RKO (cell line): Measurements from ENCODE around the gene TNNI3.
"Not testable (repeated sequence)": the region's sequence is repeated elsewhere in the genome, so short reads cannot be mapped to it uniquely, and the experiment has no call there.

Experiments used
- DNase-seq: peaks from one replicate; pipeline ENCODE4 v3.0.0-alpha.2; 2016; ENCODE audit warnings: low spot score

The TNNI3 gene

DNA sequence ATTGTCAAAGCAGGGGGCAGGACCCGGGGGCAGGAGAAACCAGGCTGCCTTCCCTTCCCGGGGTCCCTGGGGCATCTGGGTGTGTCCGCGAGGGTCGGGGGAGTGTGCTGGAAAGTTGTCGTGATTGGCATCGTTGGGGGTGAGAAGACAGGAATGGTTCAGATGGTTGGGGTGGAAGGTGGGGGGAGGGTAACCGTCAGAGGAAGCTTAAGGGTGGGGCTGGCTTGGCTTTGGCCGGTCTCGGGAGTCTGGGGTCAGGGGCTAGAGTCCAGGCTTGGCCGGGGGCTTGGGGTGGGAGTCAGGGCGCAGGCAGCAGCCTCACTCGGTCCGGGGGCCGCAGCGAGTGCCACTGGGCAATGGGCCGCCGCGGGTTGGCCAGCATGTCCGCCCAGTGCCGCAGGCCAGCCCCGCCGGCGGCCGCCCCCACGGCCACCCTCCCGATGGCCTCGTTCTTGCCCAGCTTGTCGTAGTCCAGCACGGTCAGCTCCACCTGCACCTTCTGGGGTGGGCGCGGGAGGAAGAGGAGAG, 15.7 kb upstream of the TNNI3 start:
- DNase-seq, result no peak

- peak; percentile 51 for DNase-seq
Observed at GRCh38 chr19:55172741-55173140, 15.2 kb upstream of the TNNI3 start.

GRCh38 chr19:55172318-55172717, 14.8 kb upstream of the TNNI3 start:
- DNase-seq, result not testable (repeated sequence)

DNA sequence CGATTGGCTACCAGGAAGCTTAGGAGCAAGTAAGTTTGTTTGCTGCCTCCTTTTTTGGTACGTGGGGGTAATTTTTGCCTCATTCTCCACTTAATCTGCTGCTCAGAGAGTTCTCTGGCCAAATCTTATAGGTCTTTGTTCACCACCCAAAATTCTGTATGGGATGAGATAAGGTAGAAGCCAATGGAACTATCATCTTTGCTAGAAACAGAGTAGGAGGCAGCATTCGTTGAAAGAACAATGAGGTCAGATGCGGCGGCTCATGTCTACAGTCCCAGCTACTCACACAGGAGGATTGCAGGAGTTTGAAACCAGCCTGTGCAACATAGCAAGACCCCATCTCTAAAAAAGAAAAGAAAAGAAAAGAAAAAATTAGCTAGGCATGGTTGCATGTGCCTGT, 13.9 kb upstream of the TNNI3 start:
- no peak for DNase-seq

GRCh38 chr19:55169136-55169535, 11.6 kb upstream of the TNNI3 start:
- DNase-seq, result no peak

- peak; percentile 98 for DNase-seq
Observed at GRCh38 chr19:55166530-55167268, 9.2 kb upstream of the TNNI3 start, which contains the start of gene DNAAF3. Gene DNAAF3, minus strand, starts transcription at chr19:55166613. Its CDS starts 200 bp downstream, at chr19:55166413.

GRCh38 chr19:55165952-55166529, 8.5 kb upstream of the TNNI3 start:
- peak; percentile 94 for DNase-seq

GRCh38 chr19:55161571-55162322, 4.2 kb upstream of the TNNI3 start:
- DNase-seq, result no peak

DNA sequence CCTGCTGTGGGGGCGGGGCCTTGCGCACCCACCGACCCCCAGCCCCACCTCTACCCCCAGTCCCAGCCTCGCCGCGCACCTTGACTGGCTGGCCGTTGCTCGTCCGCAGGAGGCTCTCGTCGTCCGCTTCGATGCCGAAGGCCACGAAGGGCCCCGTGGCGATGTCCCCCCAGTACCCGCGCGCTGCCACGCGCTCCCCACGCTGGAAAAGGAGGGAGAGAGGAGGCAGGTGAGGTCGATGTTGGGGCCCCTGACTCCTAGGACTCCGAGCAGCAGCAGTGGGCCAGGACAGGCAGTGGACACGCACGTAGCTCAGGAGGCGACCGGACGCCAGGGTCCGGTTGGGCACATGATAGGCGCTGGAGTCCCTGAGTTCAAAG, 3.4 kb upstream of the TNNI3 start:
- DNase-seq, result no peak

DNA sequence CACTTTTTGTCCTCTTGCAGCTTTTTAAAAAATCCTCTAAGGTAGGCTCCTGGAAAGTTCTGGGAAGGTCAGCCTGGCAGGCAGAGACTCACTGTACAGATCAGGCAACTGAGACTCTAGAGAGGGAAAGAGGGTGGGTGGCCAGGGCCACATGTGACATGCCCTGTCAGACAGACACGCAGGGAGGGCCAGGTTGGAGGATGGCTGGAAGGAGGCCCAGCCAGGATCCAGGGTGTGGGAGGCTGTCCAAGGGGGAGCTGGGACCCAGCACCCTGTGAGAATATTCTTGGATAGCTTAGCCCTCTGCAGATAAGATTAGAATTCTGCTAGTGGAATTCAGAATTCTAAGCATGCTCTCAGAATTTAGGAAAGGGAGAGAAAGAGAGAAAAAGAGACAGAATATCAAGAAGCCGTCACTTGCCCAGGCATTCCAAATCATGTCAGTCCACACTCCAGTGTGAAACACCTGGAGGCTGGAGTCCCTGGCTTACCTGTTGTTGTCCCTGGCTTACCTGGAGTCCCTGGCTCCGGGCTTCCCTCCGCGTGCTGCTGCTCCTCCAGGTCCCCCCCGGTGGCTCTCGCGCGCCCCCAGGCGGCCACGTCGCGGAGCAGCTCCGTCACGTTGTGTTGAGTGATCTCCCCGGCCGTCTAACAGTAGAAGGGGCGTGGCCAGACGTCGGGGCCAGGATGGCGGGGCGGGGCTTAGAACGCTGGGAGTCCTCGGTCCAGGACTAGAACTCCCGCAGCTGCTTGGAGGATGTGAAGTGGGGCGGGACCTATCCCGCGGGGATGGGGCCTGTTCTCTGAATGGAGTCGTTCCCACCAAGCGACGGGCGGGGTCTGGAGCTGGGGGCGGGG, 2.8 kb upstream of the TNNI3 start:
- peak; percentile 92 for DNase-seq

DNA sequence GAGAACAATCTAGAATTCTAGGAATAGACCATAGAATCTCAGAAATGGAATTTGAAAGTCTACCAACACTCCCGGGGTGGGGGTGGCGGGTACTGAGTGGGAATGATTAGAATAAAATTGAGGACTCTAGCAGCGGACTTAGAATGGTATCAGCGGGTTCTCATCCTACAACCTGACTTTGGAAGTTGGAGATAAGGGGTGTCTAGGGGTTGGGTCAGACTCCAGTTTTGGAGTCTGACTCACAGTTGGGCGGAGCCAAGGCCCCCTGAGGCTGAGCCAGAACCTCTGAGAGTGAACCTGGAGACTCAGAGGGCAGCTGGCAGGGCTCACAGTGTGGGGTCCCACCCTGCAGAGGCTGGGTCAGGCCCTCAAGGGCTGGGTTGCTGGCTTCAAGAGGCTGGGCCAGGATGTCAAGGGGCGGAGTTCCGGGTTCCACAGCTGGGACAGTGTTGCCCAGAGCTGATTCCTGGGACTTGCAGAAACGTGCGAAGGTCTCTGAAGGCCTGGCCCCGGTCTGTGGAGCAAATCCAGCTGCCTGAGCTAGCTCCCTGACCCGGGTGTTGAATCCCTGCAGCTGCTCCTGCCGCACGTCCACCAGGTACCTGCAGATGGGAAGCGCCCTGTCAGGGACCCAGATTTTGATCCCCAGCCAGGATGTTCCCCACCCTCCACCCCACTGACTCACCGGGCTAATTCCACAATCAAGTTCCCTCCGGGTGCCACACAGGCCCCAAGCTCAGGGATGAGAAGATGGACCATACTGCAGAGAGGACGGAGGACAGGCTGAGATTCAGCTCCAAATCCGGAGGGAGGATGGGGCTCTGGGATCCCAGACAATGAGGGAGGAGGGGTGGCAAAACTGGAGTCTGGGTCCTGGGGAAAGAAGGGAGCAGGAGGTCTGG, 1.6 kb upstream of the TNNI3 start:
- peak; percentile 78 for DNase-seq

DNA sequence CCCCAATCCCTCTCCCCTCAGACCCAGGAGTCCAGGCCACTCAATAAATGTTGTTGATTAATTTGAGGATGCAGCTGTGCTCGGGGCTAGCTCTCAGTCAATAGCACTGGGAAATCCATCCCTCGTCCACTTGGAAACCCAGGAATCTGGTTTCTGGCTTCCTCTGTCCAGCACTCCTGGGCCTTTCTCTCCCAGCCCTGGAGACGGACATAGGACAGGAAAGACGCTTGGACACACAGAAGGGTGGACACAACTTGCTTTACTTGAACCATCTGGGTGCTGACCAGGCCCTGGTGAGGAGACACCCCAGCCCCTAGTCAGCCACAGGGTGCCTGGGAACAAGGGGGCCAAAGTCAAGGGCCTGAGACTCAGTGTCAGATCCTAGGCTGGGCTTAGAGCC, 891 bp upstream of the TNNI3 start:
- DNase-seq, result no peak

DNA sequence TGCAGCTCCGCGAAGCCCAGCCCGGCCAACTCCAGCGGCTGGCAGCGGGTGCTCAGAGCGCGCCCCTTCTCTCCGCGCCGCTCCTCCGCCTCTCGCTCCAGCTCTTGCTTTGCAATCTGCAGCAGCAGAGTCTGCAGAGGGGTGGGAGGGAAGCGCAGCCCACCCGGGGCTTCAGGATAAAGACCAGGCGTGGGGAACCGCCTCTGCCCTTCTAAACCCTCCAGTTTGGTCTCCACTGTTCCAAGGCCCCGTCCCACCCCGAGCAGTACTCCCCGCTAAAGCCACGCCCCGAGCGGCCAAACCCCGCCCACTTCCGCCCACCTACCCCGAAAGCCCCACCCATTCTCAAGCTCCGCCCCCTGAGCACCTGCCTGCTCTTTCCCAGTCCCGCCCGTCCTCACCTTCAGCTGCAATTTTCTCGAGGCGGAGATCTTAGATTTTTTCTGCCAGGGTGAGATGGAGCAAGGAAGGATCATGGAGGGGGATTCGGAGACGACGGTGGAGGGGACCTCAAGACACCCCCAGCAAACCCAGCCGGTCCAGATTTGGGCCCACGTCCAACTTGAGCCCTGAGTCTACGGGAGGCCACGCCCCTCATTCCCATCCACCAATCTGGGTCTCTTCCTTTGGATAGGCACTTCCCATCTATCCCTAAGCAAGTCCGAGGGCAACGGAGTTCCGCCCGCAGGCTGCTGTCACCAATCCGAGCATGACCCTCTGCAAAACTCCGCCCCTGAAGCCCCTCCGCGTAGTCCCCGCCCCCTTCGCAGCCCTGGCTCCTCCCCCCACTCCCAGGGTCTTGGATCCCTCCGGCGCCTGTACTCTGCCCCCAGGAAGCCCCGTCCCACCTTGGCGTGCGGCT, 1.1 kb downstream of the TNNI3 start:
- peak; percentile 71 for DNase-seq

GRCh38 chr19:55155784-55156183, 1.7 kb downstream of the TNNI3 start:
- not testable (repeated sequence) for DNase-seq

- DNase-seq, result no peak
Observed at GRCh38 chr19:55153652-55154264, 3.8 kb downstream of the TNNI3 start.

DNA sequence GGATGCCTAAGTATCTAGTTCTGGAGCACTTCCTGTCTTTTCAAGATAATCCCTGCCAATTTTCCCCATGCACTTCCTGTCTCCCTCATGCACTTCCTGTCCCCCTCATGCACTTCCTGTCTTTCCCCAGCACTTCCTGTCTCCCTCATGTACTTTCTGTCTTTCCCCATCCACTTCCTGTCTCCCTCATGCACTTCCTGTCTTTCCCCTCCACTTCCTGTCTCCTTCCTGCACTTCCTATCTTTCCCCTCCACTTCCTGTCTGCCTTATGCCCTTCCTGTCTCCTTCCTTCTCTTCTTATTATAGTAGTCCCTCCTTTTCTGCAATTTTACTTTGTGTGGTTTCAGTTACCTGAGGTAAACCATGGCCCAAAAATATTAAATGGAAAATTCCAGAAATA, 5.5 kb downstream of the TNNI3 start:
- DNase-seq, result peak; percentile 83

GRCh38 chr19:55149078-55150003, 8.2 kb downstream of the TNNI3 start, which contains the start of gene TNNT1:
Gene TNNT1, minus strand, starts transcription at chr19:55149206. Its CDS starts 2,049 bp downstream, at chr19:55147157.
- DNase-seq, result no peak
